HepG2 (cell line): Measurements from ENCODE around the gene ASXL1. TPM values are rescaled to one million over a fixed set of nuclear protein-coding genes. Genes with fewer than 3 reads are reported as not detected.

Experiments used
- ATF1 ChIP-seq: IDR thresholded peaks from 2 replicates; pipeline ENCODE4 v1.6.1; 2016; ENCODE audit warnings: mild to moderate bottlenecking, control low read depth
- ATRX ChIP-seq: sonication (generic); formaldehyde crosslinking; IDR thresholded peaks from 2 replicates; pipeline ENCODE4 v1.4.0; 2020; ENCODE audit warnings: missing genetic modification reagents, borderline replicate concordance
- CC2D1A ChIP-seq: sonication (generic); formaldehyde crosslinking; IDR thresholded peaks from 2 replicates; pipeline ENCODE4 v1.8.1; 2023; ENCODE audit warnings: mild to moderate bottlenecking, missing genetic modification reagents
- DPF2 ChIP-seq: sonication (generic); formaldehyde crosslinking; IDR thresholded peaks from 2 replicates; pipeline ENCODE4 v1.4.0; 2020; ENCODE audit warnings: mild to moderate bottlenecking, low read depth, missing genetic modification reagents, borderline replicate concordance
- FOXJ3 ChIP-seq: sonication (generic); formaldehyde crosslinking; IDR thresholded peaks from 2 replicates; pipeline ENCODE4 v1.4.0; 2020; ENCODE audit warnings: missing genetic modification reagents, mild to moderate bottlenecking, borderline replicate concordance
- MAZ ChIP-seq, 2 experiments: sonication (generic) in 1 of 2; formaldehyde crosslinking in 1 of 2; IDR thresholded peaks; 2 replicates each; pipeline versions ENCODE4 v1.5.0 to v1.6.1; 2012 to 2020; ENCODE audit warnings: low read depth in 2 of 2, mild to moderate bottlenecking in 2 of 2, borderline replicate concordance in 1 of 2, improper control_type of control experiment in 1 of 2, low read length in 1 of 2, missing genetic modification reagents in 1 of 2, moderate library complexity in 1 of 2
- PITX1 ChIP-seq: sonication (generic); formaldehyde crosslinking; IDR thresholded peaks from 2 replicates; pipeline ENCODE4 v1.5.1; 2020; ENCODE audit warnings: mild to moderate bottlenecking, missing genetic modification reagents
- RAD21 ChIP-seq: fragments of 450-650 bp; formaldehyde crosslinking; IDR thresholded peaks from 2 replicates; pipeline ENCODE4 v1.5.0; 2020; ENCODE audit warnings: mild to moderate bottlenecking
- RNF2 ChIP-seq: fragments of 450-650 bp; conservative IDR thresholded peaks from 2 replicates; pipeline ENCODE4 v1.6.1; 2016; ENCODE audit warnings: low read depth
- SOX13 ChIP-seq, 3 experiments: fragments of 450-650 bp in 1 of 3; sonication (generic) in 1 of 3; formaldehyde crosslinking in 1 of 3; IDR thresholded peaks in 2 of 3; conservative IDR thresholded peaks in 1 of 3; 2 replicates each; pipeline versions ENCODE4 v1.5.0 to v1.6.1; 2016 to 2020; ENCODE audit warnings: antibody characterized with exemption in 1 of 3, mild to moderate bottlenecking in 1 of 3, missing compliant biosample characterization in 1 of 3, missing genetic modification reagents in 1 of 3, moderate library complexity in 1 of 3
- TEAD2 ChIP-seq: sonication (generic); formaldehyde crosslinking; IDR thresholded peaks from 2 replicates; pipeline ENCODE4 v1.9.0; 2021; ENCODE audit warnings: missing genetic modification reagents
- YY1 ChIP-seq: IDR thresholded peaks from 2 replicates; pipeline ENCODE4 v1.6.1; 2011; ENCODE audit warnings: low read length, low read depth, moderate library complexity, mild to moderate bottlenecking; ENCODE audit not compliant: insufficient read depth, insufficient replicate concordance
- ZFP36L1 ChIP-seq: sonication (generic); formaldehyde crosslinking; IDR thresholded peaks from 2 replicates; pipeline ENCODE4 v1.8.0; 2022; ENCODE audit warnings: mild to moderate bottlenecking, missing genetic modification reagents, moderate library complexity
- ZMYM3 ChIP-seq: sonication (generic); formaldehyde crosslinking; IDR thresholded peaks from 2 replicates; pipeline ENCODE4 v1.5.1; 2020; ENCODE audit warnings: mild to moderate bottlenecking, missing genetic modification reagents
- ZNF251 ChIP-seq: sonication (generic); formaldehyde crosslinking; IDR thresholded peaks from 2 replicates; pipeline ENCODE4 v1.9.0; 2021; ENCODE audit warnings: mild to moderate bottlenecking, missing genetic modification reagents
- ZNF274 ChIP-seq: sonication (generic); formaldehyde crosslinking; IDR thresholded peaks from 2 replicates; pipeline ENCODE4 v1.5.1; 2020; ENCODE audit warnings: mild to moderate bottlenecking, missing genetic modification reagents
- ZNF354B ChIP-seq: sonication (generic); formaldehyde crosslinking; IDR thresholded peaks from 2 replicates; pipeline ENCODE4 v1.8.0; 2022; ENCODE audit warnings: mild to moderate bottlenecking, missing genetic modification reagents
- ZNF367 ChIP-seq: sonication (generic); formaldehyde crosslinking; IDR thresholded peaks from 2 replicates; pipeline ENCODE4 v1.4.0; 2020; ENCODE audit warnings: missing genetic modification reagents, borderline replicate concordance
- ZNF605 ChIP-seq: sonication (generic); formaldehyde crosslinking; IDR thresholded peaks from 2 replicates; pipeline ENCODE4 v1.8.0; 2022; ENCODE audit warnings: mild to moderate bottlenecking, missing genetic modification reagents
- ZNF713 ChIP-seq: sonication (generic); formaldehyde crosslinking; IDR thresholded peaks from 2 replicates; pipeline ENCODE4 v1.4.0; 2020; ENCODE audit warnings: mild to moderate bottlenecking, missing genetic modification reagents
- ZNF788 ChIP-seq: sonication (generic); formaldehyde crosslinking; IDR thresholded peaks from 2 replicates; pipeline ENCODE4 v1.5.0; 2020; ENCODE audit warnings: mild to moderate bottlenecking, missing genetic modification reagents, borderline replicate concordance
- ZSCAN25 ChIP-seq: sonication (generic); formaldehyde crosslinking; IDR thresholded peaks from 2 replicates; pipeline ENCODE4 v1.8.0; 2022; ENCODE audit warnings: mild to moderate bottlenecking, missing genetic modification reagents
- polyA plus RNA-seq, 8 experiments: library from polyadenylated mRNA; depleted of rRNA in 3 of 8; stranded (reverse) in 7 of 8; unstranded in 1 of 8; fragments of >200 nt; fragmentation: Illumina TruSeq in 4 of 8; extraction: Trizol in 4 of 8; gene quantifications; 2 replicates each; pipeline versions ENCODE4 v1.2.1 to v1.2.3, GENCODE V29; 2011 to 2016; ENCODE audit warnings: low read depth in 4 of 8, missing spikeins in 1 of 8, mixed read lengths in 1 of 8; ENCODE audit not compliant: insufficient read depth in 1 of 8
- total RNA-seq, 5 experiments: library from RNA; depleted of rRNA; stranded (reverse); fragments of >200 nt; fragmentation: Illumina TruSeq; extraction: Trizol; gene quantifications; 2 replicates each; pipeline ENCODE4 v1.2.3, GENCODE V29; 2016; ENCODE audit warnings: low read depth in 1 of 5
- TF ChIP-seq, protein P1 (sequence below): sonication (generic); formaldehyde crosslinking; IDR thresholded peaks from 2 replicates; pipeline ENCODE4 v1.8.1; 2023; ENCODE audit warnings: missing genetic modification reagents, inconsistent platforms, borderline replicate concordance
- TF ChIP-seq, protein P2 (sequence below), 2 experiments: fragments of 450-650 bp in 1 of 2; sonication (generic) in 1 of 2; formaldehyde crosslinking; IDR thresholded peaks; 2 replicates each; pipeline versions ENCODE4 v1.5.0 to v1.8.0; 2020 to 2022; ENCODE audit warnings: mild to moderate bottlenecking in 1 of 2, missing genetic modification reagents in 1 of 2
- TF ChIP-seq, protein P3 (sequence below): sonication (generic); formaldehyde crosslinking; IDR thresholded peaks from 2 replicates; pipeline ENCODE4 v1.4.0; 2020; ENCODE audit warnings: missing genetic modification reagents; ENCODE audit errors: not compliant biosample characterization
- TF ChIP-seq, protein P4 (sequence below): sonication (generic); formaldehyde crosslinking; IDR thresholded peaks from 2 replicates; pipeline ENCODE4 v1.5.0; 2020; ENCODE audit warnings: missing genetic modification reagents

The ASXL1 gene
- total and polyA plus RNA-seq, 2 of the 13 experiments (the other 11 are each of a cell fraction or from before 2014, with no cell fraction given) = 62.1 to 74.8 TPM

DNA sequence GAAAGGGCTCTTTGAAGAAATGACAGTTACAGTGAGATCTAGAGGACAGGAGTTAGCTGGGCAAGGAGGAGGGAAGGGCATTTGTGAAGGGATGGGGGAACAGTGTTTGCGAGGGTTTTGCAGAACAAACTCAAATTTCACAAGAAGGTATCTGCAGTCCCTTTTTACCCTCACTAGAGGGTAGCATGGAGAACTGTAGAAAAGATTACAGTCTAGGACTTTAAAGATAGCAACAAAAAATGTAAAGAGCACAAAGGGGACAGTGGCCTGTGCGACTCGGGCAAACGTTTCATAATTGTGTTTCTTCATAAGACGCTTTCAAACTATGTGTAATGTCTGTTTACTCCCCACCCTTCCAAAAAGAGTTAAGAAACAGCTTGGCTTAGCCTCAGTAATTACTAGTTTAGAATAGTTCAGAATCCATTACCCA is 21.2 kb upstream of the ASXL1 start (continued):
- peak; percentile 48; the same call in 1 of the 2 replicates for TF ChIP-seq MAZ (IDR thresholded peaks at IDR 0.05; ENCODE audit: borderline replicate concordance, low read depth, low read length)
- TF ChIP-seq MAZ (CRISPR knock-in tag; IDR thresholded peaks at IDR 0.05; ENCODE audit: low read depth) = 0 out of 2 replicates have a peak, but pooled peaks have one; percentile 42
- TF ChIP-seq, protein P1, sequence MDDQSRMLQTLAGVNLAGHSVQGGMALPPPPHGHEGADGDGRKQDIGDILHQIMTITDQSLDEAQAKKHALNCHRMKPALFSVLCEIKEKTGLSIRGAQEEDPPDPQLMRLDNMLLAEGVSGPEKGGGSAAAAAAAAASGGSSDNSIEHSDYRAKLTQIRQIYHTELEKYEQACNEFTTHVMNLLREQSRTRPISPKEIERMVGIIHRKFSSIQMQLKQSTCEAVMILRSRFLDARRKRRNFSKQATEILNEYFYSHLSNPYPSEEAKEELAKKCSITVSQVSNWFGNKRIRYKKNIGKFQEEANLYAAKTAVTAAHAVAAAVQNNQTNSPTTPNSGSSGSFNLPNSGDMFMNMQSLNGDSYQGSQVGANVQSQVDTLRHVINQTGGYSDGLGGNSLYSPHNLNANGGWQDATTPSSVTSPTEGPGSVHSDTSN = no peak
- TF ChIP-seq, protein P2, sequence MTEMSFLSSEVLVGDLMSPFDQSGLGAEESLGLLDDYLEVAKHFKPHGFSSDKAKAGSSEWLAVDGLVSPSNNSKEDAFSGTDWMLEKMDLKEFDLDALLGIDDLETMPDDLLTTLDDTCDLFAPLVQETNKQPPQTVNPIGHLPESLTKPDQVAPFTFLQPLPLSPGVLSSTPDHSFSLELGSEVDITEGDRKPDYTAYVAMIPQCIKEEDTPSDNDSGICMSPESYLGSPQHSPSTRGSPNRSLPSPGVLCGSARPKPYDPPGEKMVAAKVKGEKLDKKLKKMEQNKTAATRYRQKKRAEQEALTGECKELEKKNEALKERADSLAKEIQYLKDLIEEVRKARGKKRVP (CRISPR knock-in tag; IDR thresholded peaks at IDR 0.05) = no peak
- TF ChIP-seq ZNF354B = peak; percentile 98; the same call in 1 of the 2 replicates
- TF ChIP-seq RAD21 (CRISPR knock-in tag) = peak; percentile 81
- TF ChIP-seq RNF2 = no peak
- TF ChIP-seq ZFP36L1 (CRISPR knock-in tag) = no peak
- TF ChIP-seq ZNF251 (CRISPR knock-in tag) = no peak
- TF ChIP-seq PITX1 = 0 out of 2 replicates have a peak, but pooled peaks have one; percentile 34
- no peak for TF ChIP-seq FOXJ3 (CRISPR knock-in tag)
- no peak for TF ChIP-seq CC2D1A (CRISPR knock-in tag)
- TF ChIP-seq ZNF605 = no peak
- no peak for TF ChIP-seq YY1
- TF ChIP-seq, protein P3, sequence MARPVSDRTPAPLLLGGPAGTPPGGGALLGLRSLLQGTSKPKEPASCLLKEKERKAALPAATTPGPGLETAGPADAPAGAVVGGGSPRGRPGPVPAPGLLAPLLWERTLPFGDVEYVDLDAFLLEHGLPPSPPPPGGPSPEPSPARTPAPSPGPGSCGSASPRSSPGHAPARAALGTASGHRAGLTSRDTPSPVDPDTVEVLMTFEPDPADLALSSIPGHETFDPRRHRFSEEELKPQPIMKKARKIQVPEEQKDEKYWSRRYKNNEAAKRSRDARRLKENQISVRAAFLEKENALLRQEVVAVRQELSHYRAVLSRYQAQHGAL (CRISPR knock-in tag) = no peak
- TF ChIP-seq ZNF713 (CRISPR knock-in tag) = 0 out of 2 replicates have a peak, but pooled peaks have one; percentile 43
- no peak for TF ChIP-seq DPF2 (CRISPR knock-in tag)
- no peak for TF ChIP-seq ATF1
- TF ChIP-seq ZNF788 (CRISPR knock-in tag) = no peak
- no peak for TF ChIP-seq ATRX
- TF ChIP-seq ZMYM3 = peak; percentile 24; the same call in 1 of the 2 replicates
- no peak for TF ChIP-seq TEAD2 (CRISPR knock-in tag)
- TF ChIP-seq, protein P4, sequence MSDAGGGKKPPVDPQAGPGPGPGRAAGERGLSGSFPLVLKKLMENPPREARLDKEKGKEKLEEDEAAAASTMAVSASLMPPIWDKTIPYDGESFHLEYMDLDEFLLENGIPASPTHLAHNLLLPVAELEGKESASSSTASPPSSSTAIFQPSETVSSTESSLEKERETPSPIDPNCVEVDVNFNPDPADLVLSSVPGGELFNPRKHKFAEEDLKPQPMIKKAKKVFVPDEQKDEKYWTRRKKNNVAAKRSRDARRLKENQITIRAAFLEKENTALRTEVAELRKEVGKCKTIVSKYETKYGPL (CRISPR knock-in tag) = no peak
- TF ChIP-seq SOX13 (IDR thresholded peaks at IDR 0.05) = no peak
- peak in 1 of 2 experiments; percentile 45; a peak in 2 of 4 replicates for TF ChIP-seq SOX13 (CRISPR knock-in tag; conservative IDR thresholded peaks at IDR 0.05 in 1 of 2, IDR thresholded peaks at IDR 0.05 in 1 of 2)
- no peak for TF ChIP-seq ZSCAN25 (CRISPR knock-in tag)
- no peak for TF ChIP-seq ZNF274 (CRISPR knock-in tag)
- no peak for TF ChIP-seq ZNF367 (CRISPR knock-in tag)
